ENCODE data around the gene RTCA. TPM values are rescaled to one million over a fixed set of nuclear protein-coding genes. Genes with fewer than 3 reads are reported as not detected.

The RTCA gene
- total RNA-seq, 1 donor from 2014 or later: 49.7 TPM

DNA sequence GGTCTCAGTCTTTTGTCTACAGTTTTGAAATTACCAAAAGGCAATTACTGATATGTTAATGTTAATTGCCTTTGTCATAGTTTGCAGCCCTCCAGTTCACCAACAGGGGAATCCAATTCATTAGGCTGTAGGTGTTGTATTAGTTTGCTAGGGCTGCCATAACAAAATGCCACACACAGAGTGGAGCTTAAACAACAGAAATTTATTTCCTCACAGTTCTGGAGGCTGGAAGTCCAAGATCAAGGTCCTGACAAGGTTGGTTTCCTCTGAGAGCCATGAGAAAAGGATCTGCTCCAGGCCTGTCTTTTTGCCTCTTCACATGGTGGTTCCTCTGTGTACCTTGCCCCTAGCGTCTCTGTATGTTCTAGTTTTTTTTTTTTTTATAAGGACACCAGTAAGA lies 1.3 kb downstream of the RTCA start:
- peaks cover 8% of the 10 kb centered on the region for H3K36me3 Mint-ChIP-seq (ENCODE audit: unreplicated experiment)
- H3K27me3 Mint-ChIP-seq (ENCODE audit: unreplicated experiment): peaks cover 3% of the 10 kb centered on the region
- H3K4me1 Mint-ChIP-seq (ENCODE audit: low read depth, unreplicated experiment): no peaks in the 10 kb centered on the region
- H3K4me3 Mint-ChIP-seq (ENCODE audit: unreplicated experiment): peak overlapping the region; percentile 98
- no peak for DNase-seq
- no peak overlapping the region for H3K27ac Mint-ChIP-seq (ENCODE audit: unreplicated experiment)
- no peaks in the 10 kb centered on the region for H3K9me3 Mint-ChIP-seq (ENCODE audit: unreplicated experiment)
- TF ChIP-seq CTCF (IDR thresholded peaks at IDR 0.05; ENCODE audit: partially characterized antibody, unreplicated experiment): no peak

DNA sequence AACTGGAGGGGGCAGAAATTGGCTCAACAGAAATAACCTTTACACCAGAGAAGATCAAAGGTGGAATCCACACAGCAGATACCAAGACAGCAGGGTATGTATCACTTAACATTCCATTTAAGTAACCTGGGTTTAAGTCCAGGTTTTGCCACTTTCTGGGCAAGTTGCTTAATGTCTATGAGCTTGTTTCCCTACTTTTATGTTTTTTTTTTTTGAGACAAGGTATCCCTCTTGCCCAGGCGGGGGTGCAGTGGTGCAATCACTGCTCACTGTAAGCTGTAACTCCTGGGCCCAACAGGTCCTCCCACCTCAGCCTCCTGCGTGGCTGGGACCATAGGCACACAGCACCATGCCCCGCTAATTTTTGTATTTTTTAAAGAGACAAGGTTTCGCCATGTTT lies 2.2 kb downstream of the RTCA start:
- Mint-ChIP-seq H3K36me3 (ENCODE audit: unreplicated experiment) (peaks cover 8% of the 10 kb centered on the region), H3K27me3 (ENCODE audit: unreplicated experiment) (peaks cover 3% of the 10 kb centered on the region), H3K9me3 (ENCODE audit: unreplicated experiment) (no peaks in the 10 kb centered on the region), H3K4me3 (ENCODE audit: unreplicated experiment) (no peak overlapping the region), H3K4me1 (ENCODE audit: low read depth, unreplicated experiment) (no peaks in the 10 kb centered on the region), H3K27ac (ENCODE audit: unreplicated experiment) (no peak overlapping the region)
- TF ChIP-seq CTCF (IDR thresholded peaks at IDR 0.05; ENCODE audit: partially characterized antibody, unreplicated experiment): no peak
- no peak for DNase-seq

- H3K4me1 Mint-ChIP-seq (ENCODE audit: low read depth, unreplicated experiment): no peaks in the 10 kb centered on the region
- TF ChIP-seq CTCF (IDR thresholded peaks at IDR 0.05; ENCODE audit: partially characterized antibody, unreplicated experiment): no peak
- no peaks in the 10 kb centered on the region for H3K9me3 Mint-ChIP-seq (ENCODE audit: unreplicated experiment)
- H3K27ac Mint-ChIP-seq (ENCODE audit: unreplicated experiment): no peak overlapping the region
- H3K4me3 Mint-ChIP-seq (ENCODE audit: unreplicated experiment): no peak overlapping the region
- no peaks in the 10 kb centered on the region for H3K36me3 Mint-ChIP-seq (ENCODE audit: unreplicated experiment)
- H3K27me3 Mint-ChIP-seq (ENCODE audit: unreplicated experiment): no peaks in the 10 kb centered on the region
- no peak for DNase-seq
Measured at GRCh38 chr1:100277866-100278265, 11.8 kb downstream of the RTCA start.

GRCh38 chr1:100279358-100279923 lies 13.4 kb downstream of the RTCA start:
- TF ChIP-seq CTCF (IDR thresholded peaks at IDR 0.05; ENCODE audit: partially characterized antibody, unreplicated experiment): no peak

DNA sequence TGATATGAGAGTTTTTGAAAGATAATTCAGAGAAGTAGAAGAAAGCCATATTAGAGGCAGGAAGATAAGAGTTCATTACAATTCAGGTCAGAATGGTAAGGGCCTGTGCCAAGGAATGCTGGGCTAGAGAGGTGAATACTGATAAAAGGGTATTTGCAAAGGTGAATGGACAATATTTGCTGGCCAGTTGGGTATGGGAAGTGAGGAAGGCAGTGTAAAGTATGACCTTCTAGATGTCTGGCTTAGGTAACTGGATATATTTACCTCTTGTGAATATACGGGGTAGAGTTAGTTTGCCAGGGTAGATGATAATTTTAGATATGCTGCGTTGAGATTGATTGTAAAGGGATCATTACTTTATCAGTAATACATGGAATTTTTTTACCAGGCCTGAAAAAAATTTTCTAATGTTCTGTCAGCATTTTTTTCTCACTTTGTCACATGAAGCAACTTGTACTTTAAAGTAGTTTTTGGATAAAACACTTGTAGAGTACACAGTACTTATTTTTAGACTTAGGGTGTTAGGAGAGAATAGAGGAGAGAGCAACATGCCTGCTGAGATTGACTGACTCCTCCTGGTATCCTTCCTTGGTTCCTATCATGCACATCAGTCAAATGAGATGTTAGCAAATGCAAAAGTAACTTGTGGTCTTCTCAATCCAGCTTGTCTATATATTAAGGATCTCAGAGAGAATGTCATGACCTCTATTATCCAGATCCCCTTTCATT lies 14.1 kb downstream of the RTCA start:
- Mint-ChIP-seq H3K4me1 (ENCODE audit: low read depth, unreplicated experiment) (no peaks in the 10 kb centered on the region), H3K27ac (ENCODE audit: unreplicated experiment) (no peak overlapping the region), H3K36me3 (ENCODE audit: unreplicated experiment) (no peaks in the 10 kb centered on the region), H3K9me3 (ENCODE audit: unreplicated experiment) (no peaks in the 10 kb centered on the region), H3K4me3 (ENCODE audit: unreplicated experiment) (no peak overlapping the region), H3K27me3 (ENCODE audit: unreplicated experiment) (no peaks in the 10 kb centered on the region)
- no peak for TF ChIP-seq CTCF (IDR thresholded peaks at IDR 0.05; ENCODE audit: partially characterized antibody, unreplicated experiment)
- DNase-seq: no peak

More at GRCh38 chr1:100279358-100279923, 13.4 kb downstream of the RTCA start:
- Mint-ChIP-seq H3K4me3 (ENCODE audit: unreplicated experiment) (no peak overlapping the region), H3K27me3 (ENCODE audit: unreplicated experiment) (no peaks in the 10 kb centered on the region), H3K36me3 (ENCODE audit: unreplicated experiment) (no peaks in the 10 kb centered on the region), H3K27ac (ENCODE audit: unreplicated experiment) (no peak overlapping the region), H3K4me1 (ENCODE audit: low read depth, unreplicated experiment) (no peaks in the 10 kb centered on the region), H3K9me3 (ENCODE audit: unreplicated experiment) (no peaks in the 10 kb centered on the region)
- no peak for DNase-seq
